ENCODE measurements around the gene AMOT.

AMOT gene

DNA sequence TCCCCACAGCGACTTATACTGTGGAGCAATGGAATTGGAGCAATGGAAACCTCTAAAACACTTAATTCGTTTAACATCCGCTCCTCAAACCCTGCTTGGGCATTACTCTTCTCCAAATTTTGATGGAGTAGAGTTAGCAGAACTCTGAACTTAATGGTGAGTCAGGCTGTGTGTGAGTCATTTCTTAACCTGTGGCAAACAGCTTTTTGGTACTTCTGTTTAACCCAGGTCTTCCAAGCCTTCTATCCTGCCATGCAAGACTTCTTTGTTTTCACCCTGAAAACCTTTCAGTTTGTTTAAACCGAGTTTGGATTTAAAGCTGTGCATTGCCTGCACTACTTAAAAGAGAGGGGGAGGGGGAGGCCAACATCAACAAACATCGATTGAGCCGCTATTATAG lies 3.6 kb upstream of the AMOT start:
- H3K4me3 ChIP-seq, result no peak overlapping the region
- H3K27ac ChIP-seq, result no peak overlapping the region

DNA sequence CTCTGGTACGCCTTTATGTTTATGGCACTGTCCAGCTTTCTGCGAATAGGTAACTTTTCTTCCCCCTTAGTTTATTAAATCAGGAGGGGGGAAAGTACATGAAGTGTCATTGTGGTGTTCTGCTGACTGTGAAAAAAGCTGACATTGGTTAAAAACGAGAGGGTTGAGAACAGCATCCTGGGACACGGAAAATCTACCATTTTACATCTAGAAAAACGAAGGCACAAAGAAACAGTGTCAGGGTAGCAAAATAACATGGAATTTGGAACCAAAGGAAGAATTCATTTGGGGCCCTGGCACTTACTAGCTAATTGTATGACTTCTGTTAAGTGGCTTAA lies 1.2 kb upstream of the AMOT start:
- peak overlapping the region in 3 of 21 experiments; percentile 57 to 70 (median 67) for H3K27ac ChIP-seq
- H3K4me3 ChIP-seq, result peak overlapping the region in 6 of 7 experiments; percentile 43 to 71 (median 58)

DNA sequence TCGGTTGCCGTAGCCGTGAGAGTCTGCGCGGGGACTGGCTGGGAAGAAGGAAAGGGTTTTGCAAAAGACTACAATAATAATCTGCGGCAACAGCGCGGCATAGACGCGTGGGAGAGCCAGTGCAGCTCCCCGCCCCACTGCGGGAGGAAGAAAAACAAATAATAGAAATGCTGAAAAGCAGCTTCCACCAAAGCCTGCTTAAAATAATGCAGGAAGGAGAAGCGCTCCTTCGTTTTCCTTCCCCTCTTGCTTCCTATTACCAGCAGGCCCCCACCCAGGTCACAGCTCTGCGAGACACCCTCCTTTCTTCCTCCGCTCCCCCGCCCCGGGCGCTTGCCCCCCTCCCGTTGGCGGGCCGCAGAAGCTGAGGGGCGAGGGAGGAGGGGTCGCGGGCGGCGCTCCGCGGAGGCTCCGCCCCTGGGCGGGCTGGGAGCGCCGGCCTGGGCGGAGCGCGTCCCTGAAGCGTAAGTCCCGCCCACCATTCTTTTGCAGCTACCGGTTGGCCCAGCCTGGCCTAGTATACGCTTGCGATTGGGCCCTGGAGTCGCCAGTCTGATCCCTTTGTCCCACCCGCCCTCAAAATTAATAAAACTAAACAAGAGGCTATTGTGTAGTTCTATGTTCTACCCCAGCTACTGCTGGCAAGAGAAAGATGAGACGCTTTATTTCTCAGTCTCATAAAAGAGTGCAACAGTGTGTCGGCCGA lies 636 bp upstream of the AMOT start:
- peak overlapping the region; percentile 43 to 71 (median 61) for H3K4me3 ChIP-seq

DNA sequence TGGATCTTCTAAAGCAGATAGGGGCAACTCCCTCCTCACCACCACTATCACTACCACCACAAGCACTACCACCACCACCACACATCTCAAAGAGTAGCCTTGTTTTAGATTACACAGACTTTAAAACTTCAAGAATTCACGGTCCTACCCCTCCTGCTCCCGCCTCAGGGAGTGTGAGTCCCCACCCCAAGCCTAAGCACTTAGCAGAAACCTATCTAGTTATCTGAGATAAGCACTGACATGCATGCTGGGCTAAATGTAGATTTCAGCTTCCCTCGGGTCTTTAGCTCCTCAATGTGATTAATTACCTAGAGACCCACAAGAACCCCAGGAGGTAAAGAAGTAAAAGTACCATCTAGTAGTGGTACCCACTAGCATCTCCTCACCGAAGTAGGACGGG lies 775 bp downstream of the AMOT start:
- H3K4me3 ChIP-seq, result peak overlapping the region; percentile 43 to 71 (median 61)
- H3K27ac ChIP-seq, result peak overlapping the region in 2 of 21 experiments; percentile 57 to 67

More for the DNA sequence above, 636 bp upstream of the AMOT start:
- H3K27ac ChIP-seq, result peak overlapping the region in 18 of 21 experiments; percentile 4 to 77 (median 62)

DNA sequence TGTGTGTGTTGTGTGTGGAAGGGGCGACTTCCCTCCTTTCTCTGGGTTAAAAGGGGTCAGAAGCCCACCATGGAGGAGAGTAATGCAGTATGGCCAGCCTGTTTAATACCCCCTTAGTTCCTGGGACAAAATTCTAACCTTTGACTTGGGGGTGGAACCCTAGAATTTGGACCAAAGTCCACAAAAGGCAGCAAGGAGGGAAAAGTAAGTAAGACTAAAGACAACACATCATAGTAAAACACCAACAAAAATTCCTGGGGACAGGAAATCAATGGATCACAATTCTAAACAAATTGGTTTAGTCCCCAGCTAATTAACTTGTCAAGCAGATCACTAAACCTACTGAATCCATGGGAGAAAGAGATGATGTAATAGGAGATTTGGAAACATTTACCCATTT lies 3.1 kb downstream of the AMOT start:
- no peak overlapping the region for H3K27ac ChIP-seq
- no peak overlapping the region for H3K4me3 ChIP-seq

DNA sequence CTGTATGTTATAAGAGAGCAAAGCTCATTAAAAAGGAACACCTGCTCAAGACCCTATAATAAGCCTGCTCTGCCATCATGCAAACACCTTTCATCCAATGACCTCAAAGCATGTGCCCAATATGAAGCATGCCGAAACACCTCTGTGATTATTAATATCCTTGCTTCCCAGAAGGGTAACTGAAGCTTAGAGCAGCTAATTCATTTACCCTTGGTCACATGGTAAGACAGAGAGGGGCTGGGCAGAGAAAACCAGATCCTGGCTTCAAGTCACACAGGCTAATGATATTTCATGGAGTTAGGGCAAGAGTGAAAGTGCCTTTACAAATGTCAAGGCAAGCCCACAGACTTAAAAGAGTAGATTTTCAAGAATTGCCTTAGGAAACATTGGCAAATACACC lies 5.6 kb downstream of the AMOT start:
- Histone ChIP-seq H3K4me3 (no peak overlapping the region), H3K27ac (no peak overlapping the region)

DNA sequence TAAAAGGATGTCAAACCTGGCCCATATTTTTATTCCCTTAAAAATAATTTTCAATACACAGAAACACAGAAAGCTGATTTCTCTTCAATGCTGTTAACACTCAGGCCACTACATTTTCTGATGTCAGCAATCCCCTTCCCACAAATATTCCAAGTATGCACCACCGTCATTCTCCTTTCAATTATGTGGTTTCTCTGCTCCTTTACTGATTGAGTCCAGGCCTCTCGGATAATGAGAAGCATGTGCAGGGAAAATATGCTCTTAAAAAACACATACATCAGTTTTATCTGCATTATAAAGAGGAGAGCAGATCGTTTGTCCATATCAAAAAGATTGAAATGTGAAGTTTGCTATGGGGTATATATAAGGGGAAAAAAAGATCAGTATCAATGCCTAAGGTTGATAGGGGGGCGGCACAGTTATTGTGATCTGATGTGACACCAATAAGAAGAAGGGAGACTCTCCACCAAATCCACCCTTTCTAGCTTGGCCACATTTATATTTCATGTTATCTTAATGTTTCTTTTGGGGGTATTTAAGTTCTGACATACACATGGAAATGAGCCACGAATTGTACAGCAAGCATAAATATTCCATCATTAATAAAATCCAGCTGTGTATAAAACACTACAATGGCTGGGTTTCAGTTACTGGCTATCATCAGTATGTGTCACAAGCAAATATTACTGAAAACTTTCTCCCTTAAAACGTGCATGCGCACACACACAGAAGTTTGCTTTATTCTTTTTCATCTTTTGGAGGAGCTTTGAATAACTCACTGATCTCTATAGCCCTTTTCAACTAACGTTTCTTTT lies 6.4 kb downstream of the AMOT start:
- Histone ChIP-seq H3K4me3 (no peak overlapping the region), H3K27ac (peak overlapping the region in 1 of 21 experiments; percentile 39)

DNA sequence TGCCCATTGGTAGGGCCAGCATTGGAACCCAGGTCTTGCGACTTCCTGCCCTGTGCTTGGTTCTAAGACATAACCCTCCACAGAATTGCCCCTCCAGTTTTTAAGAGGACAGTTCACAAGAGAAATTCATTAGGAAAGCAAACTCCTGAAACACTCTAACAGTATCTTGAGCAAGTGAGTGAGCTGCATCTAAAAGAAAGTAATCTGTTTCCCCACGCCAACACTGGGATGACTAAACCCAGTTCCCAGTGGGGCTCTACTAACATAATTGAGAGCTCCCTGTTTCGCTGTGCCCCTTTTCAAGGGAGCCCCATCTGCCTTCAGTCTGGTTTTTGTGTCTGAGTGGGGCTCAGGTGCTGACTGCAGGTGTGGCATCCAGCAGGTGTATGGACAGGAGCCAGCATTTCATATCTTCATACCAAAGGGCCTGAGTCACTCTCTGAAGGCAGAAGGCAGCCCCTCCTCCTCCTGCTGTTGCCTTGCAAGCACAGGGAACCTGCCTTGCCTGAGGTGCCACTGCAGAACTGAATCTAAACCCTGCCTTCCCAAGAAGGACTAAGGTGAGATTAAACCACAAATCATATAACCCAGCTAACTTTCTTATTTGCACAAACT lies 8.0 kb downstream of the AMOT start:
- no peak overlapping the region for H3K27ac ChIP-seq

DNA sequence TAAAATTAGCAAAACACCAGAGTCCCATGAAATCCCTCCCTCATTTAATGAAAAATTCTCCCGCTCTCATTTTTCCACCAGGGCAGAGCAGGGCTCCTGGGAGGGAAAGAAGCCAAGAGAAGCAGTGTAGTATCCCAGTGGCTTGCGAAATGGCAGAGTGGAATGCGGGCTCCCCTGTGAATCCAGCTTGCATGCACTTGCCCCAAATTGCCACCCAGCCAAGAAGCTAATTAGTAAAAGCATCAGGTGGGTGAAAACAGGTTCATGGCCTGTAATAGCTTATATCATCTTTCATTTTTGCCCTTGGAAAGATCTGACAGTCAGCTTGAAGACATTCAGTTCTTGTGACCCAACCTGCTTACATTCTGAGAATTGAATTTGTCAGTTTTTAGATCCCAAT lies 10.1 kb downstream of the AMOT start:
- Histone ChIP-seq H3K27ac (no peak overlapping the region), H3K4me3 (no peak overlapping the region)

More for the DNA sequence above, 8.0 kb downstream of the AMOT start:
- no peak overlapping the region for H3K4me3 ChIP-seq

DNA sequence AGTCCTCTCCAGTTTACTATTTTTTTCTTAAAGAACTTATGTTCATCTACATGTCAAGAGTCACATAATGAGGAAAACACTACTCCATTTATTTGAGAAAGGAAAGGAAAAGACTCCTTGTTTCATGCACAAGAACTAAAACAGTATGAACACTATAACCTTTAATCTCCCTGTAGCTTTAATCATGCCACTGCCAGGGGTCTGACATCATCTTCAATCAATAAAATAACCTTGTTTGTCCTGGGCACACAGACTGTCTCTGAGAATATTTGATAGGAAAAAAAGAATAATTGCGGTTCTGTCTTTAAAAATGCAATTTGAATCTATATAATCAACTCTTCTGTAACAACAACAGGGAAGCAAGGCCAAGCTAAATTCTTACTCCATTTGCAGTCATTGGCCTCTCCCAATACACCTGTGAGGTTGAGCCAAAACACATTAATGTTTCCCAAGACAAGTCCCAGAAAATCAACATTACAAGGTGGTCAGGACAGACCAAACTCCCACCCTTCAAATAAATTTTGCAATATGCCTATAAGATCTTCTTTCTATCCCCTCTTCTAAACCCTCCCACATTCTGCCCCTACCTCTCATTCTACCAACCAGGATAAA lies 13.2 kb downstream of the AMOT start:
- Histone ChIP-seq H3K4me3 (no peak overlapping the region), H3K27ac (no peak overlapping the region)

DNA sequence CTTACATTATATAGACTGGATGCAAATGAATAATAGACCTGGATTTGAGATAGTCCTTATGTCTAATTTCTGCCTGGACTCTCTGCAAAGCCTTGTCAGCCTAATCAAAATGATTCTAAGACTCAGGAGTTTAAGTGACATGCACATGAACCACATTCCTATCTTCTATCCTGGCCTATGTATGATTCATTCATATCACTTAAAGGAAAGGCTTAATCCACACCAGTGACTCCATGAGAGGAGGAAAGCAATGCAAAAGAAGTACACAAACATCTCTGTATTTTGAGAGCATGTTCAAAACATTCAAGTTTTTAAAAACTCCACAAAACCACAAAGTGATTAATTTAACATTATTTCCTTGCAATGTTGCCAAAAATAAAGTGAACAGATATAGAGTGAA lies 14.6 kb downstream of the AMOT start:
- H3K27ac ChIP-seq, result no peak overlapping the region
- H3K4me3 ChIP-seq, result no peak overlapping the region

DNA sequence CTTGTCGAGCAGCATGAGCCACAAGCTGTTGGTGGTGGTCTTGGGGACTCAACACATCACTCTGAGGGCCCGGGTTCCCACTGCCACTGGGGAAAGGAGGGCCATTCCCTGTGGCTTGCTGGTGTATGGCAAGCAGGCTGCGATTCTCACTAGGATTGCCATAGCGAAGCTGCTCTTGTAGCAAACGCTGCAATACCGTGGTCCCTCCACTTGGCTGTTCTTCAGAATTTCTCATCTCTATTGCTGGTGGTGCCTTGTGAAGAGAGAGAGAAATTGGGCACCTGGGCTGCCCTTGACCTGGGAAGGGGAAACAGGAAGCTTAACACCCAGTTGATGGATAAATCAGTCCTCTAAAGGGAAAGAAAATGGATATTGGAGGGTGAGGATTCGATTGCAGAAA lies 17.7 kb downstream of the AMOT start:
- Histone ChIP-seq H3K4me3 (no peak overlapping the region), H3K27ac (no peak overlapping the region)

DNA sequence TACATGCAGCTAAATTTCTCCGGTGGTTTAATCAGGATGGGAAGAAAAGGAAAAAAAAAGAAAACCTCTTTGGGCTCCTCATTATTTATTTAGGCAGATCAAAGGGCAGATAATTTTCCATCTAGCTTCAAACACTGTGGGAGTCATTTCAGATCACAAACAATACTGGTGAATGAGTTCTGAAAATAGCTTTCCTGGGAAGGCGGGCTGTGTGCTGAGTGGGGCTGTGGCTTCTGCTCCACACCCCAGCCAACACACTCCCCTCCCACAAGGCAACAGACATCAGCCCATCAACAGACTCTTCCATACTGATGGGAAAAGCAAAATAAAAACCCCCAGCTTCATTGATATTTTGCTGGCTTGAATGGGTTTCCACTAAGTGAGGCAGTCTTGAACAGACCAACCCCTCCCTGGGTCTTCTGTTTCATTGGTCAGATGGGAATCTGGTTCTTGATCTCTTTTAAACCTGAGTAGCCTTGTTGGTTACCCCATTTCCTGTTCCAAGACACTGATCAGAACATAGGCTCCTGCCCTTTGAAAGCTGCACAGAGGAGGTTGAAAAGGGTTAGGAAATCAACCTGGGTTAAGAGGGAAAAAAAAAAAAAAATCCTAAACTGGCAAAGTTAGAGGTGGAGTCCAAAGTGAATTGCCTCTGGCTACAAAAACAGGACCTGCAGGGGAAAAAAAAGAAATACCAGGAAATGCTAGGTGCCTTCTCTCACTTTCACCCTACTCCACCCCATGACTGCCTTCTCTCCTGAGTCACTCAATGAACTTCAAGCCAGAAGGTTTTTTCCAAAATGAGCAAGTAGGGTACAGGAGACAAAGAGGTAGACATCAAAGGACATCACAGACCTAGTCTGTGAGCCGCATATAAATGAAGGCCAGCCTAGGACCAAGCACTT lies 20.0 kb downstream of the AMOT start:
- H3K27ac ChIP-seq, result no peak overlapping the region
- no peak overlapping the region for H3K4me3 ChIP-seq

DNA sequence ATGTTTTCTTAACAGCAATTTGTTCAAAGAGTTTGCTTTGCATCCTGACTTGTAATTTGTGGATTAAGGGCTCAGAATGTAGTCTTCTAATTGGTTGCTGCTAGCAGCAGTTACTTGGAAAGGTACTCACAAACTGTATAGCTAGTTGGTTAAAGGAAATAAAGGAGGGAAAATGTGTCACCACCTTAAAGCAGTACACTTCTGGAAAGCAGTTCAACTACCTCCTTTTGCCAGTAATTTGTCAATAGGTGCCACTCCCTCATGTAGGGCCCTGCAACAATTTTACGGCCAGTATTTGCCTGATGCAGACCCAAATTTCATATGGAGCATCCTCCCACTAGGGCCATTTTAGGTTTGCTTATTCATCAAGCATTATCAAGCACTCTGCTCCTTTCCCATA lies 20.8 kb downstream of the AMOT start:
- no peak overlapping the region for H3K4me3 ChIP-seq
- no peak overlapping the region for H3K27ac ChIP-seq

DNA sequence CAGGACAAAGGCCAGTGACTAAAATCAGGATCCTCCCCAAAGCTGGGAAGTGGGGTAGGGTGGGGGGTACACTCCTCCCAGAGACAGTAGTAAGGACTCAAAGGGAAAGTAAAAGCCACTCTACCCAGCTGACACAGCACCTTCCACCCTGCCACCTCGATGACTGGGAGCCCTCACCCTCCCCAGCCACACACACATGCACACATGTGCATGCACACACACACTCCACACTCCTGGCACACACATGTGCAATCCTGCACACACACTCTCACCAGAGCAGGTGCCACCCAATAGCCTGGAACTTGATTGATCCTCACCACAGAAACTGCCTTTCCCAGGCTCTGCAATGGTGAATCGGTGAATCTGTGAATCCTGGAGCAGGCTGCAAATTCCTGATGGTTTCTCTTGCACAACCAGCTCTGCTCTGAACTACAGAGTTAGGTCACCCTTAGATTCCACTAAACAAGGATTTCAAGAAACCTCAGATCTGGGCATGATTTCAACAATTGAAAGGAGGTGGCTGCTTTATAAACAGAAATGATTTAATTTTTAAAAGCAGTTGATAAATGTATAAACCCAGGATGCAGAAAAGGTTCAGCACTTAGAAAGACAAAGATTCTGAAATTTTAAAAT lies 21.5 kb downstream of the AMOT start:
- H3K4me3 ChIP-seq, result peak overlapping the region in 1 of 7 experiments; percentile 2
- H3K27ac ChIP-seq, result peak overlapping the region in 1 of 21 experiments; percentile 55

DNA sequence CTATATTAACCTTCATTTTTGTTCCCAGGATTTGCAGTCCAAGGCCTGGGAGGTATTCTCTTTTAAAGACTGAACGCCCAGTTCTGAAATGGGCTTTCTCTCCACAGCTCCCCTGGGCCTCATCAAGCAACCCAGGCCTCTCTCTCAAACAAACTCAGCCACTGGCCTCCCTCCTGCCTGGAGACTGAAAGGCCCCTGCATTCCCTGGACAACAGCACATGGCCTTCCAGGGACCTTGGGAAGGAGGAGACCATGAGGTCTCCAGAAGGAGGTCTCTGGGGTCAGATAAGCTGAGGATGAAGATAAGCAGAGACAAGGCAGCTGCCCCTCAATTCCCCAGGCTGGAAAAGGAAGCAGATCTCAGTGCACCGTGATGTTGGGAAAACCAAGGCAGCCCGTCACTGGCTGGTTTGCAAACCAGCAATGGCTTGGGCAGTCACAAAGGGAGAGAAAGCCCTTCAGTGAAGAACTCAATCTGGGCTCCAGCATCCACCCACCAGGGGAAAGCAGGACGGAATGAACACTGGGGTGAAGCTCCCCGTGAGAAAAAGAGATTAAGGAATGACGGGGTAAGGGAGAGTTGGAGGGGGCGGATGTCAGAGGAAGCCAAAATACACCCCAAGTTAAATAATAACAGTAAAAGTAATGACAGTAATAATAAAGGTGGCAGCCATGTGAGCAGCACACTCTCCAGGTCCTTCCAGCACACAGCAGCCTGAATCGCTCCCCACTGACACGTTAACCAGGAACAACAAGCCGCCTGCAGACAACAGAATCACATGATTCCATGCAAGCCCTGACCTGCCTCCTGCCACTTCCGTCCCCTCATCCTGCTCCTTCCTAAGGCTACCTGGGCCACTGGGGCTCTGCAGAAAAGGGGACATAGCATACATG lies 22.3 kb downstream of the AMOT start:
- H3K27ac ChIP-seq, result peak overlapping the region in 1 of 21 experiments; percentile 55
- peak overlapping the region in 1 of 7 experiments; percentile 2 for H3K4me3 ChIP-seq

DNA sequence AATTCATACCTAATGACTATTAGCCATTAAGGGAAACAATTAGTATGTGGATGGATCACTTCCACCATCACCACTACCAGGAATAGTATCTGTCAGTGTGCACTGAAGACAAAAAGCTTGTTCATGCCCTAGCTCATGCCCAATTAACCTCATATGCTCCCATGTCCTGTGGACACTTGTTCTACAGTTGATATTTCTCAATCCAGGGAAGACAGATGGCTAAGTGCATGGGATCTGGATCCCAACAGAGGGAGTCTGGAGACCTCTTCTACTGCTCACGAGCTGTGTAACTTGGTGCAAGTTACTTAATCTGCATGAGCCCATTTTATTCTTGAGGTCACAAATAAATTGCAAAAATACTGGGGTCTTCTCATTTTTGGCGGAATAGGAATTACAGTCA lies 23.7 kb downstream of the AMOT start:
- no peak overlapping the region for H3K4me3 ChIP-seq
- no peak overlapping the region for H3K27ac ChIP-seq

DNA sequence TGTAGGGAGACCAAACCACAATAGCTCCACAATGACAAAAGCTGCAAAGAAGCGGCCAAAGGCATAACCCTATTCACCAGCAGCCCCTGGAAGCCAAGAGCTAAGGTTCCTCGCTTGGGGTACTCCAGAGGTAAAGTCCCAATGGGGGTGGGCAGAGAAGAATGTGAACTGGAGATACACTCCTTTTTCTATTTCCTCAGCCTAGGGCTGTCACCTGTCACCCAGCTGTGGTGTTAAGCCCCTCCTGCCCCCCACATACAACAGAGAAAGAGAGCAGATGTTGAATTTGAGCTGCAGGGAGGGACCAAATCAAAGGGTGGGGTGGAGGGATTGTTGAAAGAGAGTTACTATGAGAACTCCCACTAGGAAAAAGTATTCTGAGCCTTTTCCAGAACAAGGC lies 26.1 kb downstream of the AMOT start:
- H3K27ac ChIP-seq, result no peak overlapping the region
- no peak overlapping the region for H3K4me3 ChIP-seq
